OCI-M1 (cell line): Measurements from ENCODE around the gene GLRA1.
"Not testable (repeated sequence)": the region's sequence is repeated elsewhere in the genome, so short reads cannot be mapped to it uniquely, and the experiment has no call there.

Experiments used
- DNase-seq: peaks from one replicate; lab custom pipeline; 2025; lab: John Stamatoyannopoulos, UW

GLRA1 gene

DNA sequence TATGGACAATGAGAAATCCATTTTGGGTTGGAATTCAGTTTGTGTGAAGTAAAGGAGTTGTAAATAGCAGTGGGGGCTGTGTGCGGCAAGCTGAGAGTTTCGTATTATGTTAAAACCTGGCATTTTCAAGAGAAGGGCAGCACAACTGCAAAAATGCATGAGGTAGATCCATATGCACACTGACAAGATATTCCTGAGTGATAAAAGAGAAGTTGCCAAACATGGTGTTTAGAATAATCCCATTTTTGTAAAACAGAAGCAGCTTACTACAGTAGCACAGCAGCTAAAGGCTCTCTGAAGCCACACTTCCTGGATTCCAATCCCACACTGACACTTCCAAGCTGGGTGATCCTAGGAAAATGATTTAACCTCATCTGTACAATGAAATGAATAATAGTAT is 11.2 kb downstream of the GLRA1 start:
- no peak for DNase-seq

DNA sequence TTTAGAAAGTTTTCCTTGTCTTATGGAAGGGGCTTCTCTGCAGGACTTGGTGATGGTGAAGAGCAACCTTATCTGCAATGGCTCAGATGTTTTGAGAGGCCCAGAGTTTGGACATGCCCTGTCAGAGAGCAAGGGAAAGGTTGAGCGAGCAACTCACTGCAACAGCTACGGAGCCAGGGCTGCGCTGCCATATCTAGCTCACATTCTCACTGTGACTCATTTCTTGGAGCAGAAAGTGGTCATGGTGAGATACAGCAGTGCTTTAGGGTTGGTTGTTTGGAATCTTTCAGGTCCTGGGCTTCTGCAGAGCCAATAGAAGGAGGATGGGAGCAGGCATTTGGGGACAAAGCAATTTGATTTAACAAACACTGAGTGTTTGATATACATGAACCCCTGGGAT is 12.3 kb downstream of the GLRA1 start:
- DNase-seq, result no peak

DNA sequence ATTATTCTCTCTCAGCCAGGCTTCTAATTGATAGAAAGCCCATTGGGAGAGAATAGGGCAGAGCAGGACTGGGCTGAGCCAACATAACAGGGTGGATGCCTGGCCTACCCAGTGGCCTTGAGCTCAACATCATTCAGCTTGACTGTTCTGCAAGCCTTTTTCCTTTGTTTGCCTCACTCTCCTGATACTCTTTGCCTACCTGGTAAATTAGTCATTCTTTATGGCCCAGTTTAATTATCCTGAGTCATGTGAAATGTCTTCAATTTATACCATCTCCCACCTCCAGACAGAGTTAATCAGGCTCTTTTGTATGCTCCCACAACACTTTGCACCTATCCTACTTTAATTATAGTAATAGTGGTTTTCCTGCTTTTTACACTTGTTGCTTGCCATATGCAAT is 13.6 kb downstream of the GLRA1 start:
- DNase-seq, result no peak

DNA sequence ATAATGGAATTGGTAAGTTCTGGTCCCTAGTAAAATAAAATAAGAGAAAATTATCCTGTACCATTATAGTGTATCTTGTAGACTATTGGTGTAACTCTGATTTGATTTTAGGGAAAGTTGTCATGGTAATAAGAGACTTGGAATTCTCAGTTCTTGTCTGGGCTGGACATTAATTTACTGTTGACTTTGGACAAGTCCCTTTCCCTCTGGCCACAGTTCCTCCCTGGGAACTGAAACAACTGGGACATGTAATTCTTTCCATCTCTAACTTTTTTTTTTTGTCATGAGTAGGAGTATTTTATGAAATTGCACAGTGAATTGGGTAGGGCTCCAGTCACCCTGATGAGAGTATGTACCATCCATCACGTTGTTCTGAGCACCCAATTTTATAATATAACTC is 15.0 kb downstream of the GLRA1 start:
- DNase-seq, result no peak

DNA sequence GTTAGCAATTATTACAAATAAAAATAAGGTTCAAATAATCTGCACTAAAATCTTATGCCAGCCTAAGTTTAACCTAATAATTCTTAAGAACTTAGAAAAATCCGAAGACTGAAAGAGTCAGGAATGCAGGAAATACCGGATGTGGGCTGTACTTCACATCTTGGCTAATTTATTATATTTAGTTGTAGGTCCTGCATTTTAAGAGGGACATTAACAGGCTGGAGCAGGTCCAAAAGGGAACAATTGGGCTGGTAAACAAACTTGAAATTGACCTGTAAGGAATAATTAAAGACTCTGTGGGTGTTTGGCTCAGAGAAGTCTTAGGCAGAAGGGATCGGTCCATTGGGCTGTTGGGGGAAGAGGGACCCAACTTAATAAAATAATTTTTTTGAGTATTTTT is 18.4 kb downstream of the GLRA1 start:
- no peak for DNase-seq

DNA sequence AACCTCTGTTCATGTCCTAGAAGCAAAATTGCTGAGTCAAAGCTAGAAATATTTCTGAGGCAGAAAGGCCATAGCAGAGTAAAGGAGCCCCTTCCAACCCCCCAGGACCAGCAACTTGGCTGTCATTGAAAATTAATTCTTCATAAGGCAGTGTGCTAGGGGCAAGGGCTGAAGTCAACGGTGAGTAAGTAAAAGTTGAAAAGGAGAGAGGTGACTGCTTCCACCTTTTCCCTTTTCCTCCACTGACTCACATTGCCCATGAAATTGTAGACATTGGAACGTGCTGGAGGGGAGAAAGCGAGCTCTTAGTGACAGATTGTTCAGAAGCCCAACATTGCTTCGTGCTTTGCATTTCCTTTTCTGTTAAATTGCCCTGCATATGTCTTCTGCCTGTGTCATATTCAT is 19.1 kb downstream of the GLRA1 start:
- DNase-seq, result no peak

DNA sequence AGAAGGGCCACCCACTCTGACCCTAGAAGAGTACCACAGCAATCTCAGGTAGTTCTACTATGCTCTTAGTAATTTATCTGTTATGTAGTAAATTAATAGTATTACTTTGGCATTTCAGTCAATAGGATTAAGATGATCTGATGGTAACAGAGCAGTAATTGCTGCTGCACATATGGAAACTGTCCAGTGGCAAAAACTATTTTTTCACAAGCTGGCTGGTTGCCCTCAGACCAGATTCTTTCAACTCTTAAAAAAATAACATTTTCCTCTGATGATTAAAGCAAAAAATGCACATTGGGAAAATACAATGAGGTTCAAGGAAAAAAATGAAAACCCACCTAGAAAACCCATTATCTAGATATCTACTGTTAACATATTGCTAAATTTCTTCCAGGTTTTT is 19.7 kb downstream of the GLRA1 start:
- no peak for DNase-seq

DNA sequence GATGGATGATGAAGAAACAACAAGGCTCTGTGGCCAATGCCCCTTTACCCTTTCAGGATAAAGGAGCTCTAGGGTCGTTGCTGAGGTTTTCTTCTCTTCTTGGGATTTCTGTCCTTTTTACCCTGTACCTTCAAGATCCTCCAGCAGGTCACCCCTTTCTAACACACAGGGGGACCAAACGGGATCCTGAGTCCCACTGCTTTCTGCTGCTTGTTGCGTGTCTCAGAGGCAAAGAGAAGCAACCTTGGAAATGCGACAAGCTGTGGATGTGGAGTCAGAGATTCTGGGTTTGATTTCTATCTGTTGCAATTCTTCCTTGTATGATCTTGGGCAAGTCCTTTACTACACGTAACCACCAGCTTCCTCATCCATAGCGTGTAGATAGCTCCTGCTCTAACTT is 20.5 kb downstream of the GLRA1 start:
- no peak for DNase-seq

DNA sequence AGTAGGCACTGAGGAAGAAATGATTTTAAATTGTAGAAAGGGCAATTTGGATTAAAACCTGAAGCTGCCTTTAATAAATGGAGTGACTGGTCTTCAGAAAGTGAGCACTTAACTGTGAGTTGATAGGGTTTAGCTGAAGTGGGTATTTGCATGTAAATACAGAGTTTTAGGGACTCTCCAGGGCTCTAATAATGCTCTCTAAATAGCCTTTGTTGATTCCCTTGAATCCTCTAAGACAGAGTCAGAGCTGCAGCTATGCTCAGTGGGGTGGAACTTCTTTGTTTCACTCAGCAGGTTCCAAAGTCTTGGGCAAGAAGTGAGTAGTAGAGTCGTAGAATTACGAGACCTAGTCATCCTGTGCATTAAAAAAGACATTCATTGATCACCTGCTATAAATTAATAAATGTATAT is 21.4 kb downstream of the GLRA1 start:
- DNase-seq, result no peak

DNA sequence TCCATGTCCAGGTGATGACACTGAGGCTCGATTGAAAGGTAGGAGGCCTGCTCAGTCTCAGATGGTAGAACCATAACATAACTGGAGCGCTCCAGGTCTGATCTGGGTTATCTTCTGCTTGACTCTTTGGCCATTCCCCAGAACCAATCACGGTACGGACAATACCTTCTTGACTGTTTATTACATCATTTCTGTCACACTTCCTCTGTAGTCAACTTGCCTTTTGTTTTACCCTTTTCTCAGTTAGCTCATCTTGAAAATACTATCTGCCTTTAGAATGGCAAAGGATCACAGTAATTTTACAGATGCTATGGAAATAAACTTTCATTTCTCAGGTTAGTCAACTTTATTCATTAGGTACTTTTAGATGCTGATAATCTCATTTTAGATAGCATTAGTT is 22.4 kb downstream of the GLRA1 start:
- no peak for DNase-seq

DNA sequence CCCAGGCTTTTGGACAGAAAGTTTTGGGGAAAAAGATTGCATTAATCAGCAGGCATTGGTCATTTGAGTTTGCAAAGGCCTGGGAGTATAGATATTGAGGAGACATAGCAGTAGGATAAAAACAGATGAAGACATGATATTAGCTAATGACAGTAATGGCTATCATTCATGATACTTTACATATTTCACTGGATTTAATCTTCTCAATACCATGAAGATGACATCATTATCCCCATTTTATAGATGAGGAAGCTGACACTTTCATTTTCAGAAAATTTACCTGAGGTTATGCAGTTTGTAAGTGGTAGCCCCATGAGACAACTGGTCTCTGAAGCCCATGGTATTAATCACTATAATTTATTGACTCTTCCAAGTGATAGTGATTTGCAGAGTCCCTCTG is 23.0 kb downstream of the GLRA1 start:
- DNase-seq, result no peak

DNA sequence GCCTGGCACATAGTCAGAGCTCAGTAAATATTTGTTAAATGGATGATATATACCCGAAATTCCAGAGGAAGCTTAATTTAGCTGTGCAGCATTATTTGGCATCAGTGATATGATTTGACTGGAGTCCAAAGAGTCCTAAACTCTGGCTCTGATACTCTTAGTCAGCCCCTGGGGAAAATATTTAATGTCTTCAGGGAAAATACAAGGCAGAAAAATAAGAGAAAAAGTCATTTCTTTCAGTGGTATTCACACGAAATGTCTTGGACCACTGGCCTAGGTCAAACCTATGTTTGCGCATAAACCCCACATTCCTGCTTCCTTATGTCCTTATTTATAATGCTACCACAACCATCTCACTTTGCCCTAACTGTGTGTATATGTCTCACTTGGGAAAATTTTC is 23.8 kb downstream of the GLRA1 start:
- DNase-seq, result no peak

DNA sequence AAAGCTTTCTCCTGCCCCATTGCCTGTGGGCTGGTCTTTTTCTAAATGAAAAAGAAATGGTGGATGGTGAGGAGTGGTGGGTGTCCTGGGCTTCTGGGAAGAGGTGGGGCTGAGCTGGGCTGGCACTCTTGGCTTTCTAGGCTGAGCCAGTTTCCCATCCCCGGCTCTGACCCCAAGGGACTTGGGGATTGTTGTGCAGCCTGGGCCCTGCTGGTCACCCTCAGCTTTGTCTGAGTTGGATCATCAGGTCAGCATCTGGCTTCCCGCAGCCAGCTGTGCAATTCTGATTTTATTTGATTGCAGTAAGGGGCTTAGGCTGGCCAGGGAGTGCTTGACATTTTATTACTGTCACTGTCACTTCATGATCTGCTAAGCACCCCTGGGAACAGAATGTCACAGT is 25.3 kb downstream of the GLRA1 start:
- DNase-seq, result no peak

DNA sequence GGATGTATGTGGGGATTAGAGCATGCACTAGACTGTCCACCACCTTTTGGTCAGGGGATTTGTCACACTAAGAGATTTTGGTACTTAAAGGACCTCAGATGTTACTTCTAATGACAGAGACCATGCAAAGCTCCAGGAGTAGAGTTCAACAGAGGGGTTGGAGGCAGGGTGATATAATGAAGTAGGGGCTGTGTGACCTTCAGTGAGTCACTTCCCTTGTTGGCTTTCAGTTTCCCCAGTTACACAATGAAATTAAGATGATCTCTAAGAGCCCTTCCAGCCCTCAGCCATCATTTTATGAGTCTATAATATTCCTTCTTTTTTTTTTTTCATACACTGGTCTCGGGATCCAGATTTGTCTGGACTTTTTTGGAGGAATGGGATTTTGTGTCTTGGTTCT is 26.8 kb downstream of the GLRA1 start:
- no peak for DNase-seq

DNA sequence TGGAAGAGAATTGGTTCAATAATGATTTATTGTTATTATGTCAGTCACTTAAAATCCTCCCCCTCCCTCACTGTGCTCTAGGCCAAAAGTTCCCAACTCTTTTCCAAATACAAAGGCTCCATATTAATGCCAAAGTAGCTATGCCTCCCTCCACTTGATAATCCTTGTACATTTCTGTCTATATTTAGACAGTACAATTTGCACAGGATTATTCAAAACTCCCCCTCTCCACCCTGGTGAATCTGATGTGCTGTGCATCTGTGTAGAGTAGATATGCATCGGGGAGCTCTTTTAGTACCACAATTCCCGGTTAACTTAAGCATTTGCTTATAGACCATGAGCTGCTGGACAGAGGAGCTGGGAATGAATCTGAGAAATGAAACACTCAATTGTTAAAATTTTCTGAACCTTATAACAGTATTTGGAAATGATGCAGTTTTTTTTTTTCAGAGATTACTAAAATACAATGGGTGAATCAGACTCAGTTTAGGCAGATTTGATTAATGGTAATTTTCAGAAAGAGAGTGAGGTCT is 27.6 kb downstream of the GLRA1 start:
- no peak for DNase-seq

DNA sequence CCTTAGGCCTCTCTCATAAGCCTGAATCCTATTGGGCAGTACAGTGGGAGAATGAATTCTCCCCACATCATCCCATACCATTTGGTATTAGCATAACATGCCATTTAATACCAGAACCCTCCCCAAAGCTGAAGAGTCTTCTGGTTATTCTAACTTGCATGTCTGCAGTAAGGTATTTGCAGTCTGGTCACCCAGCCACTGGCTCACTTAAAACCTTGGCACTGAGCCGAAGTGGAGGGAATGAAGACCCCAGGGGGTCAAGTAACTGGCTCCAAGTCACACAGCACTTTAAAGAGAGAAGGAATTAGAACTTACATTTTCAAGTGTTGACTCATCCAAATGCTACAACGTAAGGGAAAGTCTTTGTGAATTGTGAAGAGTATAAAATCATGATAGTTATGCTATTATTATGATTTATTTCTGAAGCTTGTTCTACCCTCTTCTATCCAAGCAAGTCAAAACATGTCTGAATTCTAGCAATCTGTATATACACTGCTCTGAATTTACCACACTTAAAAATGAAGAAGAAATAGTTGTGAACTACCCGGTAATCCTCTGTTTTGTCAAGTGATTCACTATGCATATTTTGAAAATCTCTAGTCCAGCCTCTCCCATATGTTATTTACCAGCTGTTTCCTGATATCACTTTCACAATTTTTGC is 28.5 kb downstream of the GLRA1 start:
- no peak for DNase-seq

DNA sequence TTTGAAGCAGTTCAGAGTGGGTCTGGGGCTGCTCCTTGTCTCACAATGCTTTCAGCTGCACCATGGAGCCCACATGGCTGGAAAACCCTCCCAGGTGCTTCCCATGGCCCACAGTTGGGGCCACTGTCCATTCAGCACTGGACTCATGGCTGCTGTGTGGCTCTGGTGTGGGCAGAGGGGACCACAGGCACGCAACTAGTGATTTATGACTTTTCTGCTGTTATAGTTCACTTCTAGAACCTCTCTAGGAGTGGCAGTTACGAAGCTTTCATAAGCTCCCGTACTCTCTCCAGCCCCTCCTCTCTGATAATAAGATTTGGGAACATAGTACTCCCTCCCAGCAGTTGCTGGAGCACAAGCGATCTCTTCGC is 29.0 kb downstream of the GLRA1 start:
- DNase-seq, result no peak

DNA sequence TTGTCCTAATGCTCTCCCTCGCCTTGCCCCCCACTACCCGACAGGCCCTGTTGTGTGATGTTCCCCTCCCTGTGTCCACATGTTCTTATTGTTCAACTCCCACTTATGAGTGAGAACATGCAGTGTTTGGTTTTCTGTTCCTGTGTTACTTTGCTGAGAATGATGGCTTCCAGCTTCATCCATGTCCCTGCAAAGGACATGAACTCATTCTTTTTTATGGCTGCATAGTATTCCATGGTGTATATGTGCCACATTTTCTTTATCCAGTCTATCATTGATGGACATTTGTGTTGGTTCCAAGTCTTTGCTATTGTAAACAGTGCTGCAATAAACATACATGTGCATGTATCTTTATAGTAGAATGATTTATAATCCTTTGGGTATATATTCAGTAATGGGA is 31.2 kb downstream of the GLRA1 start:
- not testable (repeated sequence) for DNase-seq

DNA sequence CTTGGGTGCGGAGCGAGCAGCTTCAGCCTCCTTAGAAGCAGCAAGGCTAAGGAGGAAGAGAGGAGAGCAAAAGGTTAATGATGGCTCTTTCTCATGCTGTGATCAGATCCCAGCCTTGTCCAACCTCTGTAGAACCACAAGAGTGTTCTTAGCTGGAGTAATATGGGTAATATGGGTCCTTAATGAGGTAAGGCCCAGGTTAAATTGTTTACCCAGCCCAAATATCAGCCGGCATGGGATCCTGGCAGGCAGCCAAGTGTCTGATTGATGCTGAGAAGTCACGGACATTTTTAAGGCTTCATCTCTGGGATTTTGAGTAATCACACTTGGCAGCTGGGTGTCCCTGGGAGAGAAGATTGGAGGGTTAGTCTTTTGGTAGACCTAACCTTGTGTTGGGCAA is 32.3 kb downstream of the GLRA1 start:
- DNase-seq, result no peak

DNA sequence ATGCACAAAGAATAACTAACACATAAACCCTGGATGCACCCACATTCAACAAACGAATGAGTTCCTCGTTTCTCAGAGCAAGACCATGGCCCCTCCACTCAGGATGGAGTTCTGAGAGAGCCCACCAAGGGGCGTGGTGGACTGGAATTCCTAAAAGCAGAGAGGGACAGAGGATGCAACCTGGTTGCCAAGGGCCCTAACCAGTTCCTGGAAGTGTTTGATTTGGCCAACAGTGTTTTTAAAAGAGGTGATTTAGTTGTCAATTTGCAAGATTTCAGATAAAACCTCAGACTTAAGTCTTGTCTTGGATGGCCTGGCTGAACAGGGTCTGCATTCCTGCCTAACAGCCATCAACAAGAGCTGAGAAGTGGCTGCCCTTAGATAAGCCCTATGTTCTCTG is 34.4 kb downstream of the GLRA1 start:
- DNase-seq, result no peak

DNA sequence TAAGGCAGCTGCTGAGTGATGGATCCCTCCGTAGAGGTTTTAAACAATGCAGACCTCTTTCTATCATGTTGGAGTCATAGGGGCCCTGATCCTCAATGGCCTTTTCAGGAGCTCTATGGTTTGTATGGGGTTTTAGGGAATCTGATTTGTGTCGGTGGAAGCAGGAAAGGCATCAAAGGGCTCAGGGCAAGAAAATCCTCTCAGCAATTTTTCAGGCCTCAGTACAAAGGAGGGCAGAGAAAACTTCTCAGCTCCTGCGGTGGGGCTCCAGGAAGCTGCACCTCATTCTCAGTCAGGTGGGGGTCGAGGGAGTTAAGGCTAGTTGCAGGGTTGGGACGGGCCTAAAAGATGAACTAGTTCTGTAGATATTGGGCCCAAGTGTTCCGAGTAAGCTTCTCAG is 35.0 kb downstream of the GLRA1 start:
- DNase-seq, result no peak

DNA sequence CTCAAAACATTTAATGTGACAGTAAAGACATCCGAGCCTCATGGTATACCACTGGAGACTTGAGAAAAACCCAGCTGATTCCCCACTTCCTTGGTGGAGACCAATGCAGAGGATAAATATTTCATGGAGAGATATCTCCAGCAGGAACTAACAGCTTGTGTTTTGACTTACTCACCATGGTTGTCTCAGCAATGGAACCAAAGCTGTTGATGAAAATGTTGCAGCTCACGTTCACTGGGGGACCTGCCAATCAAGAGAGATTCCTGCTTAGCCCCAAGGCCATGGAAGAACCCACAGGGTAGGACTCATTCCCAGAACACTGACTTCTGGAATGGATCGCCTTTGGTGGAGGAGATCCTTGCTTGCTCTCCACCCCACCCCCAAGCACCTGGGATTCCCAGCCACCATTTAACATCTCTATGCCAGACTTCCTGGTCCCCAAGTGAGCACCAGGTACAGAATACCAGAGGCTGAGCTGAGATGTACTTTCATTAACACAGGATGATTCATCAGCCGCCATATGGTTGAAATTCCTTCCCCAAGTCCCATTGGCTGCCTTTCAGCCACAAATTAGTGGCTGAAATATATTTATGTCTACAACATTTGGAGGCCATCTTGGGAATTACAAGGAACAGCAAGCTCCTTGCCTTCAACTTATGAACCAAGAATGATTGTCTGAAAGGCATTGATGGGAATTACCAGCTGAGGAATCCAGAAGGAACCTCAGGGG is 37.9 kb downstream of the GLRA1 start:
- no peak for DNase-seq

DNA sequence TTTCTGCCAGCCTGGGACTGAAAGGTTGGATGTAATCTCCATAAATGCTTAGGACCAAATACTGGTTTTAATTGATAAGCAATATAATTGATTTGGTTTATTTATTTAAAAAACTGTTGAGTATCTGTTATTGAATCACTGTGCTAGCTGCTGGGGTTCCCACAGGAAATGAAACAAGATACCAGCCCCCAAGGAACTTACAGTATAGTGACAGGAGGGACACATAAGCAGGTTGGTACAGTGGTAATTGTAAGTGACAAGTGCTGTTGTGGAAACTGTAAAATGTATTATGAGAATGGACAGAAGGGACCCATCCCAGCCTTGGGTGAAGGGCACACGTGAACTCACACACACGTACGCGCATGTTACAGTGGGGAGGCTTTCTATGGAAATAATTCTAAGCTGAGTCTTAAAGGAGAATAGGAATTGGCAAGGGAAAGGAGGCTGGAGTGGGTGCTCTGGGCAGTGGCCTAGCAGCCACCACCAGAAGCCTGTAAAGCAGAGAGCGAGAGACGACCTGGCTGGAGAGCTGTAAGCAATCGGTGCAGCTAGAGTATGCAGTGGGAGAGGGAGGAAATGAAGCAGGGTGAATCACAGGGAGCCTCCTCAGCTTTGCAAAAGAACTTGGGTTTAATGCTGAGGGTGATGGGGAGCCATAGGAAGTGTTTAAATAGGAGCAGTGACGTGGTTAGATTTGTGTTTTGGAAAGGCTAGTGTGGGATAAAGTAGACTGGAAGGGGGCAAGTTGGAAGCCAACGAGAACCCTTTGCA is 39.3 kb downstream of the GLRA1 start:
- no peak for DNase-seq
